ENCODE data around the gene PPP2R2B. TPM values are rescaled to one million over a fixed set of nuclear protein-coding genes. Genes with fewer than 3 reads are reported as not detected.

PPP2R2B gene
- total RNA-seq, 1 experiment from 2014 or later: not detected

DNA sequence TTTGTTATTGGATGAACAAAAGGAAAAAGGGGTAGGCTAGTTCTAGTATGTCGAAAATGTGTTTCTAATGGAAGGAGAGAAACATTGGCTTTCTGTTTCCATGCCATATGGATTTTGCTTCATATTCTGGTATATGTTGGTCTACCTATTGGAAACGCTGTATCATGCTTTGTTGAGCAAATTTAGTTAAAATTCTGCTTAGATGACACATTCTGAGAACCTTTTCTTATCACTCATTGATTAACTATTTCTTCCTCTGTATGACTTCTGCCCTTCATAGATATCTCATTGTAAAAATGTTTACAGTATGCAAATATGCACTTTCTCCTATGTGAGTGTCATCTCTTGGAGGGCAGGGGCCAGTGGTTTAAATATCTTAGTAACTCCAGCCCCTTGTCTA lies 293.8 kb downstream of the PPP2R2B start:
- no peak overlapping the region for H3K27ac ChIP-seq (ENCODE audit: low read depth, low read length)
- CTCF ChIA-PET: no interaction called here
- ATAC-seq (no peak), DNase-seq (ENCODE audit: low read depth, low spot score) (no peak)
- H3K4me3 ChIP-seq (replicated peaks in 1 of 2; ENCODE audit: low read depth in 1 of 2, low read length in 2 of 2): no peak overlapping the region
- H2AFZ ChIP-seq (ENCODE audit: low read depth, low read length, poor library complexity, severe bottlenecking): no peak overlapping the region
- no peaks in the 10 kb centered on the region for H3K4me1 ChIP-seq (ENCODE audit: control insufficient read depth in 1 of 2, insufficient read depth in 2 of 2, low read length in 2 of 2)
- intact Hi-C loops (cut with micrococcal nuclease): no loop called here
- BruUV-seq (replicated peaks): no TSS peak
- H3K4me2 ChIP-seq (ENCODE audit: low read length): no peak overlapping the region
- H3K9ac ChIP-seq (ENCODE audit: low read length): no peak overlapping the region
- POLR2A ChIA-PET: no interaction called here
- H4K20me1 ChIP-seq (ENCODE audit: insufficient read depth): no peaks in the 10 kb centered on the region
- RAD21 ChIA-PET (ENCODE audit: low non-redundant PET in 1 of 2, low total read pairs in 2 of 2, uncharacterized antibody in 2 of 2, unreplicated experiment in 2 of 2): no interaction called here
- H3K9me2 ChIP-seq (ENCODE audit: insufficient read depth): no peaks in the 10 kb centered on the region
- no peaks in the 10 kb centered on the region for H3K9me3 ChIP-seq (ENCODE audit: control insufficient read depth in 1 of 2, insufficient read depth in 1 of 2, low read depth in 1 of 2, low read length in 2 of 2)
- TF ChIP-seq ZNF274 (IDR thresholded peaks at IDR 0.05; ENCODE audit: low read depth, low read length) (no peak), EZH2phosphoT487 (IDR thresholded peaks at IDR 0.05; ENCODE audit: borderline replicate concordance) (no peak), CBX3 (IDR thresholded peaks at IDR 0.05; ENCODE audit: low read depth) (no peak), YY1 (IDR thresholded peaks at IDR 0.05; ENCODE audit: extremely low read depth, insufficient replicate concordance, low read depth, low read length) (no peak), CEBPB (IDR thresholded peaks at IDR 0.05; ENCODE audit: low read depth) (no peak)
- TF ChIP-seq, protein P1, sequence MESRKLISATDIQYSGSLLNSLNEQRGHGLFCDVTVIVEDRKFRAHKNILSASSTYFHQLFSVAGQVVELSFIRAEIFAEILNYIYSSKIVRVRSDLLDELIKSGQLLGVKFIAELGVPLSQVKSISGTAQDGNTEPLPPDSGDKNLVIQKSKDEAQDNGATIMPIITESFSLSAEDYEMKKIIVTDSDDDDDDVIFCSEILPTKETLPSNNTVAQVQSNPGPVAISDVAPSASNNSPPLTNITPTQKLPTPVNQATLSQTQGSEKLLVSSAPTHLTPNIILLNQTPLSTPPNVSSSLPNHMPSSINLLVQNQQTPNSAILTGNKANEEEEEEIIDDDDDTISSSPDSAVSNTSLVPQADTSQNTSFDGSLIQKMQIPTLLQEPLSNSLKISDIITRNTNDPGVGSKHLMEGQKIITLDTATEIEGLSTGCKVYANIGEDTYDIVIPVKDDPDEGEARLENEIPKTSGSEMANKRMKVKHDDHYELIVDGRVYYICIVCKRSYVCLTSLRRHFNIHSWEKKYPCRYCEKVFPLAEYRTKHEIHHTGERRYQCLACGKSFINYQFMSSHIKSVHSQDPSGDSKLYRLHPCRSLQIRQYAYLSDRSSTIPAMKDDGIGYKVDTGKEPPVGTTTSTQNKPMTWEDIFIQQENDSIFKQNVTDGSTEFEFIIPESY (IDR thresholded peaks at IDR 0.05; ENCODE audit: extremely low read depth, insufficient replicate concordance, low read length): no peak
- peaks cover 7% of the 10 kb centered on the region; the same call in 1 of the 2 replicates for H3K27me3 ChIP-seq (ENCODE audit: insufficient read depth, low read length)
- H3K36me3 ChIP-seq (ENCODE audit: control insufficient read depth in 1 of 2, insufficient read depth in 2 of 2, low read length in 2 of 2): no peaks in the 10 kb centered on the region
- H3K79me2 ChIP-seq (ENCODE audit: insufficient read depth, low read length): no peaks in the 10 kb centered on the region

DNA sequence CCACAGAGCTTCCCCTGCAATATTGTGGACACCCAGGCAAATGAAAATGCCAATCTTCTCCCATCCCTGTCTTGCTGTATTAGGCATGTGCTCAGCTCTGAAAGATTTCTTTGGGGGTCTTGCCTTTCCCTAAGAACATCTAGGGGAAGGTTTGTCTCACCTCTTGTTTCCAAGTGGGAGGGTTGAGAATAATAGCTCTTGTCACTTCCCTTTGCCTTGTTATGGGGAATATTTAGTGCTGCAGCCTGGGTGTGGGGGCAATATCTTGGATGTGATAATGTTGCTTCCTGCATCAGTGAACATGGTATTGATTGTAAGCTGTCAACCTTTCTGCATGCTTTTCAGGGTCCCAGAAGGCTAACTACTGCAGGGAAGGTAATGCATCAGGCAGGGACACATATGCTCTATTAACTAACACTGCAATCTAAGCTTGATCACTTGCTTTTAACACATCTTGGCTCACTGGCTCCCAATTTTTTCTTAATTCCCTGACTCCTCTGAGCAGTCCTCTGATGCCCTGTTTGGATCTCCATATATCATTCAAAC lies 296.4 kb downstream of the PPP2R2B start:
- no TSS peak for BruUV-seq (replicated peaks)
- Histone ChIP-seq H3K27me3 (ENCODE audit: insufficient read depth, low read length) (peaks cover 7% of the 10 kb centered on the region; the same call in 1 of the 2 replicates), H3K4me1 (ENCODE audit: control insufficient read depth in 1 of 2, insufficient read depth in 2 of 2, low read length in 2 of 2) (no peaks in the 10 kb centered on the region), H4K20me1 (ENCODE audit: insufficient read depth) (no peaks in the 10 kb centered on the region), H2AFZ (ENCODE audit: low read depth, low read length, poor library complexity, severe bottlenecking) (no peak overlapping the region), H3K27ac (ENCODE audit: low read depth, low read length) (no peak overlapping the region), H3K36me3 (ENCODE audit: control insufficient read depth in 1 of 2, insufficient read depth in 2 of 2, low read length in 2 of 2) (no peaks in the 10 kb centered on the region), H3K79me2 (ENCODE audit: insufficient read depth, low read length) (no peaks in the 10 kb centered on the region), H3K9me3 (ENCODE audit: control insufficient read depth in 1 of 2, insufficient read depth in 1 of 2, low read depth in 1 of 2, low read length in 2 of 2) (no peaks in the 10 kb centered on the region), H3K4me3 (replicated peaks in 1 of 2; ENCODE audit: low read depth in 1 of 2, low read length in 2 of 2) (no peak overlapping the region), H3K4me2 (ENCODE audit: low read length) (no peak overlapping the region), H3K9me2 (ENCODE audit: insufficient read depth) (no peaks in the 10 kb centered on the region), H3K9ac (ENCODE audit: low read length) (no peak overlapping the region)
- DNase-seq (ENCODE audit: low read depth, low spot score) (no peak), ATAC-seq (no peak)
- ChIA-PET POLR2A (no interaction called here), CTCF (no interaction called here), RAD21 (ENCODE audit: low non-redundant PET in 1 of 2, low total read pairs in 2 of 2, uncharacterized antibody in 2 of 2, unreplicated experiment in 2 of 2) (no interaction called here)
- TF ChIP-seq ZFX (IDR thresholded peaks at IDR 0.05): no peak
- no peak for TF ChIP-seq ZNF274 (IDR thresholded peaks at IDR 0.05; ENCODE audit: low read depth, low read length)
- TF ChIP-seq CEBPB (IDR thresholded peaks at IDR 0.05; ENCODE audit: low read depth): no peak
- no peak for TF ChIP-seq SIN3A (IDR thresholded peaks at IDR 0.05; ENCODE audit: low read depth)
- no peak for TF ChIP-seq YY1 (IDR thresholded peaks at IDR 0.05; ENCODE audit: extremely low read depth, insufficient replicate concordance, low read depth, low read length)
- TF ChIP-seq, protein P2, sequence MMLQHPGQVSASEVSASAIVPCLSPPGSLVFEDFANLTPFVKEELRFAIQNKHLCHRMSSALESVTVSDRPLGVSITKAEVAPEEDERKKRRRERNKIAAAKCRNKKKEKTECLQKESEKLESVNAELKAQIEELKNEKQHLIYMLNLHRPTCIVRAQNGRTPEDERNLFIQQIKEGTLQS (IDR thresholded peaks at IDR 0.05): no peak
- no peak for TF ChIP-seq TCF7L2 (IDR thresholded peaks at IDR 0.05; ENCODE audit: borderline replicate concordance, extremely low read depth, insufficient read depth, insufficient read length)
- TF ChIP-seq, protein P3, sequence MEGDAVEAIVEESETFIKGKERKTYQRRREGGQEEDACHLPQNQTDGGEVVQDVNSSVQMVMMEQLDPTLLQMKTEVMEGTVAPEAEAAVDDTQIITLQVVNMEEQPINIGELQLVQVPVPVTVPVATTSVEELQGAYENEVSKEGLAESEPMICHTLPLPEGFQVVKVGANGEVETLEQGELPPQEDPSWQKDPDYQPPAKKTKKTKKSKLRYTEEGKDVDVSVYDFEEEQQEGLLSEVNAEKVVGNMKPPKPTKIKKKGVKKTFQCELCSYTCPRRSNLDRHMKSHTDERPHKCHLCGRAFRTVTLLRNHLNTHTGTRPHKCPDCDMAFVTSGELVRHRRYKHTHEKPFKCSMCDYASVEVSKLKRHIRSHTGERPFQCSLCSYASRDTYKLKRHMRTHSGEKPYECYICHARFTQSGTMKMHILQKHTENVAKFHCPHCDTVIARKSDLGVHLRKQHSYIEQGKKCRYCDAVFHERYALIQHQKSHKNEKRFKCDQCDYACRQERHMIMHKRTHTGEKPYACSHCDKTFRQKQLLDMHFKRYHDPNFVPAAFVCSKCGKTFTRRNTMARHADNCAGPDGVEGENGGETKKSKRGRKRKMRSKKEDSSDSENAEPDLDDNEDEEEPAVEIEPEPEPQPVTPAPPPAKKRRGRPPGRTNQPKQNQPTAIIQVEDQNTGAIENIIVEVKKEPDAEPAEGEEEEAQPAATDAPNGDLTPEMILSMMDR (IDR thresholded peaks at IDR 0.05 in 2 of 3, conservative IDR thresholded peaks at IDR 0.05 in 1 of 3; ENCODE audit: borderline replicate concordance in 1 of 3, insufficient read depth in 1 of 3, low read depth in 2 of 3, low read length in 2 of 3): no peak
- intact Hi-C loops (cut with micrococcal nuclease): no loop called here
